SJSA1 (cell line): ENCODE data around the gene TPRKB. TPM values are rescaled to one million over a fixed set of nuclear protein-coding genes. Genes with fewer than 3 reads are reported as not detected.
"Not testable (repeated sequence)": the region's sequence is repeated elsewhere in the genome, so short reads cannot be mapped to it uniquely, and the experiment has no call there.

ENCODE experiments used
- DNase-seq, 2 experiments: peaks; one replicate each; pipeline ENCODE4 v3.0.0-alpha.2; 2015 to 2020; ENCODE audit warnings: low spot score in 2 of 2, low read depth in 1 of 2
- H3K27ac ChIP-seq: fragments of 250-450 bp; sonication (Bioruptor Pico); 2 replicates; pipeline ENCODE4 v1.5.1; 2020; ENCODE audit warnings: mild to moderate bottlenecking, moderate library complexity
- H3K27me3 ChIP-seq: fragments of 250-450 bp; sonication (Bioruptor Pico); replicated peaks from 2 replicates; pipeline ENCODE4 v1.5.1; 2020; ENCODE audit warnings: mild to moderate bottlenecking, moderate library complexity
- H3K36me3 ChIP-seq: fragments of 250-450 bp; sonication (Bioruptor Pico); 2 replicates; pipeline ENCODE4 v1.5.1; 2020; ENCODE audit warnings: mild to moderate bottlenecking
- H3K4me1 ChIP-seq: fragments of 250-450 bp; sonication (Bioruptor Pico); replicated peaks from 2 replicates; pipeline ENCODE4 v1.6.1; 2021; ENCODE audit warnings: mild to moderate bottlenecking
- H3K4me3 ChIP-seq: fragments of 250-450 bp; sonication (Bioruptor Pico); 2 replicates; pipeline ENCODE4 v1.5.1; 2020; ENCODE audit warnings: mild to moderate bottlenecking
- H3K9me3 ChIP-seq: fragments of 250-450 bp; sonication (Bioruptor Pico); replicated peaks from 2 replicates; pipeline ENCODE4 v1.5.1; 2020; ENCODE audit warnings: mild to moderate bottlenecking
- total RNA-seq: library from RNA; depleted of rRNA; stranded (reverse); fragments of >200 nt; shearing (Covaris generic); gene quantifications from 2 replicates; pipeline ENCODE4 v1.2.3, GENCODE V29; 2014

The TPRKB gene
- total RNA-seq, 1 experiment from 2014 or later: 85.2 TPM

DNA sequence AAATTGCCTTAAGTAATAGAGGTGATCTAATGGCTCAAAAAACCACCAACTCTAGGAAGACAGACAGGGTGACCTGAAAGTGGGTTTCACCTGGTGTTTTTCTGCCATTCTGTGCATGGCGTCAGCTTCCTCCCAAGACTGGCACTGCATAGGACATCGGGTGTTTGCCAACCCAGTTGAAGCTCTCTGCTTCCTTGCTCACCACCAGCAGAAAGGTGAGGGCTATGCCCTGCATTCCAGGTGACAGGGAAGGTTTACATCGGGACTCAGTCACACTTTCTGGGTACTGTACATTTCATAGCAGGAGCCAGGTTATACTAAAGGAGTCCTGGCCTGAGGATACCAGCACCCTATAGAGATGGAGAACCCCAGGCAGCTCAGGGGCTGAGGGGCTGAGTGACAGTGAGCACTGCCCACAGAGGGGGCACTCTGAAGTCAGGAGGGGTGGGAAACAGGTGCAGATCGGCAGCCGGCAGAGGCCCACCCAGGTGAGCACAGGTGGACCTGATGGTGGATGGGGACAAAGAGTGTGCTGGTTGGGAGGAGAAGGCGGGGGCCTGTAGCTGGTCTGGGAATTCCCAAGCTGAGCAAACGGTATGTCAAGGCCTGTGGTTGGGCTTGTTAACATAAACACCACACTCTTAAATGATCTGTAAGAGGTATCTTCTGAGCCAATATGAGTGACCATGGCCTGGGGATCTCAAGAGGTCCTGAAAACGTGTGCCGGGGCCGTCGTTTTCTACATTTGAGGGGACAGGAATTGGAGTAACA lies 18.1 kb downstream of the TPRKB start:
- Histone ChIP-seq H3K4me1 (no peaks in the 10 kb centered on the region), H3K4me3 (no peak overlapping the region), H3K27me3 (no peaks in the 10 kb centered on the region; the same call in 1 of the 2 replicates), H3K27ac (no peak overlapping the region), H3K9me3 (no peaks in the 10 kb centered on the region), H3K36me3 (no peaks in the 10 kb centered on the region)
- DNase-seq: no peak

DNA sequence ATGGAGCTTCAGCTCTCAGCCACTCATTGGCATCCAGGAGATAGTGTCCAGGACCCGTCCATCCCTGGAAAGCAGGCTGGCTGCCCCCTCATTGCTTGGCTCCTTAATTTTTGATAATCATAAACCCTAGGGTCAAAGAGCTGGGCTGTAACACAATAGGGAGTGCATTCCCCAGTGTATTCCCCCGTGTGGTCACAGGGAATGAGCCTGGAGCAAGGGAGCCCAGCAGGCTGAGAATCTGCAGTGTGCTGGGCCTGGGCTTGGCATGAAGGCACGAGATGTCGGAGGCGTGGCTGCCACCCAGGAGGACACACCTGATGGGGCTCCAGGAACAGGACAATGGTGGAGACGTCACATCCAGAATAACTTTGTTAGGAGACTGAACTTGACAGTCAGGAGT lies 18.7 kb downstream of the TPRKB start:
- Histone ChIP-seq H3K9me3 (no peaks in the 10 kb centered on the region), H3K27ac (no peak overlapping the region), H3K27me3 (no peaks in the 10 kb centered on the region; the same call in 1 of the 2 replicates), H3K4me1 (no peaks in the 10 kb centered on the region), H3K4me3 (no peak overlapping the region), H3K36me3 (no peaks in the 10 kb centered on the region)
- DNase-seq: no peak

DNA sequence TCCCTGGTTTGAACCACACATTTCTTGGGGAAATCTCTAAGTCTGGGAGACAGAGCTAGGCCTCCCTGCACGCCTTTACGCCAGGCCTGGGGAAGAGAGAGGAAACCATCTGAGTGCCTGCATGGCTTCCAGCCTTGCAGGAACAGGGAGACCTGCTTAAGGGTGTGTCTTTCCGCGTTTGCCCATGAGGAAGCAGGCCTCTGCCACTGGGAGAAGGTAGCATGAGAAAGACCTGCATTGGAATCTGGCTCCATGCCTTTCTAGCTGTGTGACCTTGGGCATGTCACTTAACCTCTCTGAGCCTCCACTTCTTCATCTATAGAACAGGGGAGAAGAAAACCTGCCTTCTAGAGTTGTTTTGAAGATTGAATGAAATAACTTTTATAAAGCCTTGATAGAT lies 19.4 kb downstream of the TPRKB start:
- not testable (repeated sequence) for H3K27me3 ChIP-seq

DNA sequence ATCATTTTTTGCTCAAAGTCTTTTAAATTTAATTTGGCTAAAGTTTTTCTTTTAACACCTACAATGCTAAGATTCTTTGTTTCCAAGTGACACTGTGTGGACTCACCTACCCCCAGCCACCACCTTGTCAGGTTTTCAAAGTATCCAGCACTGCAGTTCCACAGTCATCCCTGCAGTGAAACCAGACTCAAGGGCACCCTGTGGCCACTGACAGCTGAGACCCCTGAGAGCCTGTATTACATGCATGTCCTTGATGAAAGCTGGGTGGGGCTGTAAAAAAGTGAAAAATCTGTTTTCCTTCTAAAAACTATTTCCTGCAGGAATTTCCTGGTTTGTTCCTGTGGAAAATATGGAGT lies 19.9 kb downstream of the TPRKB start:
- Histone ChIP-seq H3K9me3 (no peaks in the 10 kb centered on the region), H3K4me1 (no peaks in the 10 kb centered on the region), H3K4me3 (no peak overlapping the region), H3K27me3 (no peaks in the 10 kb centered on the region; the same call in 1 of the 2 replicates), H3K36me3 (no peaks in the 10 kb centered on the region), H3K27ac (no peak overlapping the region)
- DNase-seq: no peak

More for the DNA sequence above, 19.4 kb downstream of the TPRKB start:
- not testable (repeated sequence) for H3K9me3 ChIP-seq, H3K4me3 ChIP-seq, DNase-seq, H3K36me3 ChIP-seq, H3K4me1 ChIP-seq, H3K27ac ChIP-seq

DNA sequence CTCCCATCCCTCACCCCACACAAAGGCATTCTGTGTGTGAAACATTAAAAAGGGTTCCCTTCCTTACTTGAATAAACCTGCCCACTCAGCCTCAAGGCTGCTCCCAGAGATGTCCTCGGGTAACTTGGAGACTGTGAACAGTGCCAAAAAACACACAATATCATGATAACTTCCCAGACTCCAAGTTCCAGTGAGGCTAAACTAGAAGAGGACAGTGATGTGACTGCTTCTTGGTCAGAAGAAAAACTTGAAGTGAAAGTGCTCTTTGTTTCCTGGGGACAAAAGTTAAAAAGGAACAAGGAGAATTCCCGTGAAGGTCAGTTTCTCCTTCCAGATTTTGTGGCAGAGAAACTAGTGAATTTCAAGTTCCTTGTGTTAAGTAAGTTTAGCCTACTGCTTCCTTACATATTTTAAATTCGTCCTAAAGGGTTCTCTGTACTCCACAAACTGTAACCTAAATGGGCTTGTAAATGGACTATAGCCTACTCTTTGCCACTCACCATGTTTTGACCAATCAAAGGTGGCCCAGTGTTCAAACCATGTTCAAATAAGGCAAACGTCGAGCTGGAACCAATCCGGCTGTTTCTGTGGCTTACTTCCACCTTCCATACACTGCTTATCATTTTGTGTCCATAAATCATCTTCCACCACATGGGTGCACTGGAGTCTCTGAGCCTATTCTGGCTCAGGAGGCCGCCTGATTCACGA lies 20.4 kb downstream of the TPRKB start:
- no peaks in the 10 kb centered on the region for H3K9me3 ChIP-seq
- H3K27me3 ChIP-seq: no peaks in the 10 kb centered on the region; the same call in 1 of the 2 replicates
- no peak overlapping the region for H3K4me3 ChIP-seq
- no peak overlapping the region for H3K27ac ChIP-seq
- no peak for DNase-seq
- H3K36me3 ChIP-seq: no peaks in the 10 kb centered on the region
- H3K4me1 ChIP-seq: no peaks in the 10 kb centered on the region

DNA sequence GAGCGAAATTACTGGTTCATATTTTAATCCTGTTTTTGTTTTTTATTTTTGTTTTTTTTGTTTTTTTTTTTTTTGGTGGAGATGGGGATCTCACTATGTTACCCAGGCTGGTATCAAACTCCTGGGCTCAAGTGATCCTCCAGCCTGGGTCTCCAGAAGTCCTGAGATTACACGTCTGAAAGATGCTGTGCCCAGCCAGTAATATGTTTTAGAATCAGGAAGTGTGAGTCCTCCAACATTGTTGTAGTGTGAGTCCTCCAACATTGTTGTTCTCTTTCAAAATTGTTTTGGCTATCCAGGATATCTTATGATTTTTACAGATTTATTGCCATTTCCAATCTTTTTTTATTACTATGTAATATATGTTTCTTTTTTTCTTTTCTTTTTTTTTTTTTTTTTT lies 23.1 kb downstream of the TPRKB start:
- H3K27me3 ChIP-seq: peaks cover 4% of the 10 kb centered on the region; the same call in 1 of the 2 replicates
- no peak for DNase-seq
- no peaks in the 10 kb centered on the region for H3K36me3 ChIP-seq
- no peaks in the 10 kb centered on the region for H3K4me1 ChIP-seq
- H3K27ac ChIP-seq: no peak overlapping the region
- no peak overlapping the region for H3K4me3 ChIP-seq
- H3K9me3 ChIP-seq: no peaks in the 10 kb centered on the region

DNA sequence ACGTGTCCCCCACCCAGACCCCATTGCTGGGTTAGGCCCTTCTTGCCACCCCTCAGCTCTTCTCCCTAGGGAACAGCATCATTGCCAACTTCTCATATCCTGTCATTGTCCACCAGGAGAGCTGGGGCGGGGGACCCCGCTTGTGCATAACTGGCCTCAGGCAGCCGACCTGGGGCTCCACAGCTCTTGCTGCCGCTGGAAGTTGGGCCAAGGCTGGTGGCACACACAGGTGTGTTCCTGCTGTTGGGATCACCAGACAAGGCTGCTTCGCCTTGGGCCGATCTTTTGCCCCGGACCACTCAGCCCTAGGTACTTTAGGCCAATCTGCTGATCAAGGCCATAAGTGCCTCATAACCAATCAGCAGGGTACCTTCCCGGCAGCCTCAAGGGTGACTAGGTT lies 28.6 kb downstream of the TPRKB start:
- H3K27ac ChIP-seq: no peak overlapping the region
- no peak overlapping the region for H3K4me3 ChIP-seq
- H3K9me3 ChIP-seq: no peaks in the 10 kb centered on the region
- no peaks in the 10 kb centered on the region for H3K36me3 ChIP-seq
- H3K4me1 ChIP-seq: no peaks in the 10 kb centered on the region
- no peak for DNase-seq
- H3K27me3 ChIP-seq: peaks cover 20% of the 10 kb centered on the region; the same call in 1 of the 2 replicates

DNA sequence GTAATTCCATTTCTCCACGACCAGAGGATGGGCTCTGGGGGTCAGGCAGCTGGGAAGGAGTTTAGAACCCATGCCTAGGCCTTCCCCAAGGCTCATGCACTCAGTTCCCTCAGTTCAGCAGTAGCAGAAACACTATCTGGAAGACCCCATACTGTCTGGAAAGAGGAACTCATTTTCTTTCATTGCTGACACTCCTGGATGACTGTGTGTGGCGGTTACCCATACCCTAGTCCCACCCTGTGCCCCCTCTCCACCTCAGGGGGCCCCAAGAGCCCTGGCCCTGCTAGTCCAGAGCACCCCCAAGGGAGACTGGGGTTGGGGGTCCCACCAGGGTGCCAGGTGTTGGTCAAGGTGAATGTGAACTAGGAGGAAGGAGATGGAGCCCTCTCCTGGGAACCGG lies 29.5 kb downstream of the TPRKB start:
- Histone ChIP-seq H3K36me3 (no peaks in the 10 kb centered on the region), H3K27ac (no peak overlapping the region), H3K9me3 (no peaks in the 10 kb centered on the region), H3K4me3 (no peak overlapping the region), H3K4me1 (no peaks in the 10 kb centered on the region), H3K27me3 (peaks cover 20% of the 10 kb centered on the region; the same call in 1 of the 2 replicates)
- no peak for DNase-seq

DNA sequence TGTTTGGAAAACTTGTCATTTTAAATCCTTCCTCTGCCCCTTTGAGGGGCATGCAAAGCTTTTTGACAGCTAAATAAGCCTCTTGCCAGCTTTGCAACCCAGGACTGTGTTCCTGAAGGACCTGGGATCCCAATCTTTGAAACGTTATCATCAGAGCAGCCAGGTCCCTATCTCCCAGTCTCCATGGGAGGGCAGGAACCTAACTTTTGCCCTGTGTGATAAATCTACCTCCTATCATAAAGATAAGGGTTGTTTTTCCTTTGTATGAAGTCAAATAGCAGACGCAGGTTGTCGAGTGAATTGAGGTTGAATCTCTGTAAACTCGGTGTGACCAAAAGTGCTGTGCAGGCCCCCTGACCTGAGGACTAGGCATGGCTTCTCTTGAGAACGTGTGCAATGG lies 30.1 kb downstream of the TPRKB start:
- Histone ChIP-seq H3K27ac (no peak overlapping the region), H3K36me3 (no peaks in the 10 kb centered on the region), H3K27me3 (peaks cover 20% of the 10 kb centered on the region; the same call in 1 of the 2 replicates), H3K4me3 (no peak overlapping the region), H3K4me1 (no peaks in the 10 kb centered on the region), H3K9me3 (no peaks in the 10 kb centered on the region)
- DNase-seq: no peak

DNA sequence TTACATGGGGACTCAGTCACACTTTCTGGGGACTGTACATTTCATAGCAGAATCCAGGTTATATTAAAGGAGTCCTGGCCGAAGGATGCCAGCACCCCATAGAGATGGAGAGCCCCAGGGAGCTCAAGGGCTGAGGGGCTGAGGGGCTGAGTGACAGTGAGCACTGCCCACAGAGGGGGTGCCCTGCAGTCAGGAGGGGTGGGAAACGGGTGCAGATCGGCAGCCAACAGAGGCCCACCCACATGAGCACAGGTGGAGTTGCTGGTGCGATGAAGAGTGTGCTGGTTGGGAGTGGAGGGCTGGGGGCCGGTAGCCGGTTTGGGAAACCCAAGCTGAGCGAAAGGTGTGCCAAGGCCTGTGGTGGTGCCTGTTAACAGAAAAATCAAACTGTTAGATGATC lies 32.1 kb downstream of the TPRKB start:
- Histone ChIP-seq H3K27me3 (peaks cover 20% of the 10 kb centered on the region; the same call in 1 of the 2 replicates), H3K9me3 (no peaks in the 10 kb centered on the region), H3K4me3 (no peak overlapping the region), H3K36me3 (no peaks in the 10 kb centered on the region), H3K4me1 (no peaks in the 10 kb centered on the region), H3K27ac (no peak overlapping the region)
- no peak for DNase-seq

DNA sequence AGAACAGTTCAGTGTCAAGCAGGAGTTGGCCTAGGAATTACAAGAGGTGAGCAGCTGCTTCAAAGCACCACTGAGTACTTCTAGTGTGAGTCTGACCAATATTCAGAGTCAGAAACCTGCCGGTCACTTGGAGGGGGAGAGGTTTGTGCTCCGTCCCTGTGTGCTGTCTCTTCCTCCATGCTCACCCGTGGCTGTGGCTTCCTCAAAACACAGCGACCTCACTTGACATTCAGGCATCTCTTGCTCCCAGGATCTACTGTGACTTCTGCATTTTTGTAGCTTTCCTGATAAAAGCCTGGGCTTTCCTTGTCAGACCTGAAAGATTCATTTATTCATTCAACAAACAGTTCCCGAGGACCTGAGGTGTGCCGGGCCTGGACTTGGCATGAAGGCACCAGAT lies 32.9 kb downstream of the TPRKB start:
- Histone ChIP-seq H3K4me1 (no peaks in the 10 kb centered on the region), H3K27me3 (peaks cover 16% of the 10 kb centered on the region; the same call in 1 of the 2 replicates), H3K4me3 (no peak overlapping the region), H3K27ac (no peak overlapping the region), H3K9me3 (no peaks in the 10 kb centered on the region), H3K36me3 (no peaks in the 10 kb centered on the region)
- DNase-seq: no peak

DNA sequence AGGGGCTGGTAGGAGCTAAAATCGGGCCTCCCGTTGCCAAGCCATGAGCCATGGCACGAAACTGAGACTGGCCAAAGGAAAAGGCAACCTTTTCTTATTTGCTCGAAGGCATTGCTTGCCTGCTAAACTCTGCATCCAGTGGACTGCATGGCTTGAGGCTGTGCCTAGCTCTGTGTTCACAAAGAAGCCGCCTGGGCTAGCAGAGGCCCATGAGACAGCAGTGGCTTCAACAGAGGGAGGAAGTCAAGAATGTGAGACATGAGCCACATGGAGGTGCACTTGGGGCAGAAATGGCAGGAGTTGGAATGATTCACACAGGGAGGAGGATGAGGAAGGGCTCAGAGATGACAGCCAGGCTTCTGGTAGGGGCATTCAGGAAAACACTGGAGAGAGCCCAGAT lies 33.5 kb downstream of the TPRKB start:
- no peaks in the 10 kb centered on the region for H3K4me1 ChIP-seq
- DNase-seq: no peak
- no peak overlapping the region for H3K27ac ChIP-seq
- H3K36me3 ChIP-seq: no peaks in the 10 kb centered on the region
- H3K4me3 ChIP-seq: no peak overlapping the region
- H3K27me3 ChIP-seq: peaks cover 16% of the 10 kb centered on the region; the same call in 1 of the 2 replicates
- no peaks in the 10 kb centered on the region for H3K9me3 ChIP-seq

DNA sequence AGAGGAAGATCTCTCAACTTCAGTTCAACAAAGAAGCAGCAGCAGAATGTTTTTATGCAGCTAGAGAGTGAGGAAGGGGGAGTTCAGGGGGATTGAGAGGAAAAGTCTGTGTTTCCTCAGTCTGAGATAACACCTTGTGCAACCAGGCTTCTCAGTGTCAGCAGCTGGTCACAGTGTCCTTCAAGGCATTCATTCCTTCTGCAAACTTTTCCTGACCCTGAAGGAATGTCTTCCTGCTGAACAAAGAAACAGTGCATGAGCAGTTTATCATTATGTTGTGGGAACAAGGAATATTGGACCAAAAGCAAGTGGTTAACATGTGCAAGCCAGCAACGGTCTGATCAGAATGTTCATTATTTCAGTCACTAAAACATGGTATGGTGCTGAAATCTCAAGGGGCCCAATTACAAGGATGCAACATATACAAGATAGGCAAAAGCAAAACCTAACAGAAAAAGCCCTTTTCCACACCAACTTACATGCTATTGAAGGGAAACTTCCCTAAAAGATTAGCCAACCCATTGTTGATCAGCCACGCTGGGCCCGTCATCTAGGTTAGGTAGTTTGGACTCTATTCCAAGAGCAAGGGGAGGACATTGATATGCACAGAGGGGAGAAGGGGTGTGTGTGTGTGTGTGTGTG lies 34.2 kb downstream of the TPRKB start:
- H3K9me3 ChIP-seq, H3K27ac ChIP-seq, H3K36me3 ChIP-seq, DNase-seq, H3K4me3 ChIP-seq, H3K4me1 ChIP-seq: not testable (repeated sequence)
- H3K27me3 ChIP-seq: peaks cover 16% of the 10 kb centered on the region; the same call in 1 of the 2 replicates
